ENCODE measurements around the gene PRKAB1. TPM values are rescaled to one million over a fixed set of nuclear protein-coding genes. Genes with fewer than 3 reads are reported as not detected.
A peak's percentile ranks its signal among the peaks of the same experiment; 100 is the strongest.

Gene PRKAB1
- total RNA-seq, 1 donor from 2014 or later, result 22.3 TPM

- H3K4me3 ChIP-seq (ENCODE audit: low read depth, low read length), result peak overlapping the region; percentile 97
- no peak for TF ChIP-seq CTCF (conservative IDR thresholded peaks at IDR 0.05; ENCODE audit: low read depth, low read length)
- peak; percentile 79 for DNase-seq (ENCODE audit: low read depth)
These were observed 2.0 kb downstream of the PRKAB1 start for GRCh38 chr12:119669744-119670472.

GRCh38 chr12:119671070-119671469 is 3.1 kb downstream of the PRKAB1 start:
- DNase-seq (ENCODE audit: low read depth), result no peak
- H3K4me3 ChIP-seq (ENCODE audit: low read depth, low read length), result peak overlapping the region; percentile 20
- no peak for TF ChIP-seq CTCF (conservative IDR thresholded peaks at IDR 0.05; ENCODE audit: low read depth, low read length)

- DNase-seq (ENCODE audit: low read depth), result no peak
- TF ChIP-seq CTCF (conservative IDR thresholded peaks at IDR 0.05; ENCODE audit: low read depth, low read length), result no peak
- no peak overlapping the region for H3K4me3 ChIP-seq (ENCODE audit: low read depth, low read length)
These were observed 4.3 kb downstream of the PRKAB1 start for GRCh38 chr12:119672194-119672593.

- DNase-seq (ENCODE audit: low read depth), result no peak
- no peak overlapping the region for H3K4me3 ChIP-seq (ENCODE audit: low read depth, low read length)
- no peak for TF ChIP-seq CTCF (conservative IDR thresholded peaks at IDR 0.05; ENCODE audit: low read depth, low read length)
These were observed 5.7 kb downstream of the PRKAB1 start for GRCh38 chr12:119673634-119674033.

- H3K4me3 ChIP-seq (ENCODE audit: low read depth, low read length), result no peak overlapping the region
- DNase-seq (ENCODE audit: low read depth), result no peak
- TF ChIP-seq CTCF (conservative IDR thresholded peaks at IDR 0.05; ENCODE audit: low read depth, low read length), result no peak
These were observed 6.6 kb downstream of the PRKAB1 start for GRCh38 chr12:119674560-119674959.

- H3K4me3 ChIP-seq (ENCODE audit: low read depth, low read length), result no peak overlapping the region
- TF ChIP-seq CTCF (conservative IDR thresholded peaks at IDR 0.05; ENCODE audit: low read depth, low read length), result no peak
- DNase-seq (ENCODE audit: low read depth), result no peak
These were observed 8.1 kb downstream of the PRKAB1 start for GRCh38 chr12:119676022-119676421.

- peak; percentile 29 for TF ChIP-seq CTCF (conservative IDR thresholded peaks at IDR 0.05; ENCODE audit: low read depth, low read length)
- no peak for DNase-seq (ENCODE audit: low read depth)
- no peak overlapping the region for H3K4me3 ChIP-seq (ENCODE audit: low read depth, low read length)
These were observed 8.6 kb downstream of the PRKAB1 start for GRCh38 chr12:119676573-119676972.
